Measurements from ENCODE around the gene TNFSF18. TPM values are rescaled to one million over a fixed set of nuclear protein-coding genes. Genes with fewer than 3 reads are reported as not detected.

TNFSF18 gene, protein sequence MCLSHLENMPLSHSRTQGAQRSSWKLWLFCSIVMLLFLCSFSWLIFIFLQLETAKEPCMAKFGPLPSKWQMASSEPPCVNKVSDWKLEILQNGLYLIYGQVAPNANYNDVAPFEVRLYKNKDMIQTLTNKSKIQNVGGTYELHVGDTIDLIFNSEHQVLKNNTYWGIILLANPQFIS
- under 1 TPM in 1 of 3 donors, not detected in 2; 0.18 TPM for total RNA-seq
- 0.18 TPM for total RNA-seq (2013)

DNA sequence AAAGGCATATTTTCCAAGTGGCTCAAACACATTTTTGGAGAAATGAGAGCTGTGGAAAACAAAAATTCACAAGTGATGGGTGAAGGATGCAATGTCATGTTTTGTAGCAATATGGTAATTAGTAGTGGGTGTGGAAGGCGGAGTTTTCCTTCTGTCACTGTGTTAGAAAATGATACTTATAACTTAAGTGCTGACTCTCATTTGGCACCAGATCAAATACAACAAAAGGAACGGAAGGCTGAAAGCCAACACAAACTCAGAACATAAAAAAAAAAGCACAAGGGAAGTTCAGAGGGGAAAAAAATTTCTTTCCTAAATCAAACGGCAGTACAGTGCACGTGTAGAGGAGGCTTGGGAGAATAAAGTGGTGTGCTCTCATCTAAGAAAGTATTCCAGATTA is at the start of gene TNFSF18:
TNFSF18 (minus strand) TSS at position 77 of the 400 bp plus-strand sequence; CDS start at position 32, 45 bp downstream.
- intact Hi-C loops (cut with micrococcal nuclease): no loop called here
- Histone ChIP-seq H3K9me3 (ENCODE audit: control insufficient read depth, insufficient read depth, low read length) (no peaks in the 10 kb centered on the region), H3K36me3 (ENCODE audit: control insufficient read depth, insufficient read depth, low read length) (no peaks in the 10 kb centered on the region), H3K4me3 (ENCODE audit: low read length) (no peak within 1 kb of the TSS), H3K27ac (ENCODE audit: low read length) (no peak within 1 kb of the TSS), H3K27me3 (ENCODE audit: control insufficient read depth, insufficient read depth, low read length) (no peaks in the 10 kb centered on the region), H3K4me1 (ENCODE audit: control insufficient read depth, insufficient read depth, low read length) (no peaks in the 10 kb centered on the region)
- Mint-ChIP-seq H3K4me3 (no peak within 1 kb of the TSS), H3K9me3 (no peaks in the 10 kb centered on the region), H3K27me3 (ENCODE audit: low read depth in 2 of 2) (peaks cover 3 to 5% of the 10 kb centered on the region in 2 donors), H3K4me1 (no peaks in the 10 kb centered on the region), H3K36me3 (no peaks in the 10 kb centered on the region), H3K27ac (no peak within 1 kb of the TSS)
- ATAC-seq (no peak), DNase-seq (no peak)
- TF ChIP-seq, protein P1, sequence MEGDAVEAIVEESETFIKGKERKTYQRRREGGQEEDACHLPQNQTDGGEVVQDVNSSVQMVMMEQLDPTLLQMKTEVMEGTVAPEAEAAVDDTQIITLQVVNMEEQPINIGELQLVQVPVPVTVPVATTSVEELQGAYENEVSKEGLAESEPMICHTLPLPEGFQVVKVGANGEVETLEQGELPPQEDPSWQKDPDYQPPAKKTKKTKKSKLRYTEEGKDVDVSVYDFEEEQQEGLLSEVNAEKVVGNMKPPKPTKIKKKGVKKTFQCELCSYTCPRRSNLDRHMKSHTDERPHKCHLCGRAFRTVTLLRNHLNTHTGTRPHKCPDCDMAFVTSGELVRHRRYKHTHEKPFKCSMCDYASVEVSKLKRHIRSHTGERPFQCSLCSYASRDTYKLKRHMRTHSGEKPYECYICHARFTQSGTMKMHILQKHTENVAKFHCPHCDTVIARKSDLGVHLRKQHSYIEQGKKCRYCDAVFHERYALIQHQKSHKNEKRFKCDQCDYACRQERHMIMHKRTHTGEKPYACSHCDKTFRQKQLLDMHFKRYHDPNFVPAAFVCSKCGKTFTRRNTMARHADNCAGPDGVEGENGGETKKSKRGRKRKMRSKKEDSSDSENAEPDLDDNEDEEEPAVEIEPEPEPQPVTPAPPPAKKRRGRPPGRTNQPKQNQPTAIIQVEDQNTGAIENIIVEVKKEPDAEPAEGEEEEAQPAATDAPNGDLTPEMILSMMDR (IDR thresholded peaks at IDR 0.05): no peak
- no CpG with 5 or more reads among the region's 4 CpGs for WGBS (ENCODE audit: insufficient coverage)

DNA sequence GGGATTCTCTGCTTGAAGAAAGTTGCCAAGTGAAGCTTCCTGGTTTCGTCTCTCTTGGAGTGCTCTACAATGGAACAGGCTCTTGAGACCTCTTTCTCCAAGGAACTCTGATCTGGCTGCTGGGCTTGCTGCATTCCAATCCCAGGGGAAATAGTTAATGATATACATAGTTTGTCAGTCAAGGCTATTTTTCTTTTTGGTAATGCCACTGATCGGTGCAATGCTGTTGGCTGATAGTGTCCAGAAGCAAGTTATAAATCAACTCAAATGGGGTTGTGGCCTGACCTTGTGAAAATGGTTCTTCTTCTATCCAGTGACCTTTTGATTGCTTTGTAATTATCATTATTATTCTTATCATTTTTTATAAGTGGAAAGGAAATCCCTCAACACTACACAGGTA is 48.4 kb upstream of the TNFSF18 start:
- 94% methylated on average over 2 of the region's 2 CpGs for WGBS (ENCODE audit: insufficient coverage)
- no peaks in the 10 kb centered on the region for H3K36me3 ChIP-seq (ENCODE audit: control insufficient read depth, insufficient read depth, low read length)
- H3K4me1 ChIP-seq (ENCODE audit: control insufficient read depth, insufficient read depth, low read length): no peaks in the 10 kb centered on the region
- H3K27ac Mint-ChIP-seq: no peak overlapping the region
- no peaks in the 10 kb centered on the region for H3K9me3 Mint-ChIP-seq
- no peaks in the 10 kb centered on the region for H3K4me1 Mint-ChIP-seq
- no peaks in the 10 kb centered on the region for H3K27me3 ChIP-seq (ENCODE audit: control insufficient read depth, insufficient read depth, low read length)
- H3K4me3 ChIP-seq (ENCODE audit: low read length): no peak overlapping the region
- H3K27ac ChIP-seq (ENCODE audit: low read length): no peak overlapping the region
- peaks cover 10% of the 10 kb centered on the region for H3K9me3 ChIP-seq (ENCODE audit: control insufficient read depth, insufficient read depth, low read length)
- no peak overlapping the region for H3K4me3 Mint-ChIP-seq
- DNase-seq: no peak
- intact Hi-C loops (cut with micrococcal nuclease): no loop called here
- TF ChIP-seq, protein P1 (IDR thresholded peaks at IDR 0.05): no peak
- no peaks in the 10 kb centered on the region for H3K27me3 Mint-ChIP-seq (ENCODE audit: low read depth in 2 of 2)
- no peaks in the 10 kb centered on the region for H3K36me3 Mint-ChIP-seq
- ATAC-seq: no peak

DNA sequence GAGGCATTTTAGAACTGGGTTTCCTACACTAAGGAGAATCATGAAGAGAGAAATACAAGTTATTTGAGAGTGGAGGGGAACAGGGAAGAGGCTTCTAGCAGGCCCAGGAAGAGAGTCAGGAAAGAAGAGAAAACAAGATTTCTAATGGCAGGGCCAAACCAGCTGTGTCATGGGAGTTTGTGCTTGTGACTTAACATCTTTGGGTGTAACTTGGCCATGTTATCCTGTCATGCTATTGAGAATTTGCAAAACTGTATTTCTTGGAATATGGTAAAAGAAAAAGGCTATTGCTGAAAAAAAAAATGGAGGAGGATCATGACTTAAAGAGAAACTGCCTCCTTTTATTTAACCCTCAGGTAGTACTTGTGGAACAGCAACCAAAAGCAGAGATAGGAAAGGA is 47.4 kb upstream of the TNFSF18 start:
- no peak for DNase-seq
- H3K27ac ChIP-seq (ENCODE audit: low read length): no peak overlapping the region
- no peaks in the 10 kb centered on the region for H3K36me3 ChIP-seq (ENCODE audit: control insufficient read depth, insufficient read depth, low read length)
- Mint-ChIP-seq H3K9me3 (no peaks in the 10 kb centered on the region), H3K27ac (no peak overlapping the region), H3K4me3 (no peak overlapping the region), H3K27me3 (ENCODE audit: low read depth in 2 of 2) (no peaks in the 10 kb centered on the region), H3K36me3 (no peaks in the 10 kb centered on the region), H3K4me1 (no peaks in the 10 kb centered on the region)
- H3K27me3 ChIP-seq (ENCODE audit: control insufficient read depth, insufficient read depth, low read length): no peaks in the 10 kb centered on the region
- TF ChIP-seq, protein P1 (IDR thresholded peaks at IDR 0.05): no peak
- no peak for ATAC-seq
- no peaks in the 10 kb centered on the region for H3K4me1 ChIP-seq (ENCODE audit: control insufficient read depth, insufficient read depth, low read length)
- peaks cover 2% of the 10 kb centered on the region for H3K9me3 ChIP-seq (ENCODE audit: control insufficient read depth, insufficient read depth, low read length)
- H3K4me3 ChIP-seq (ENCODE audit: low read length): no peak overlapping the region
- intact Hi-C loops (cut with micrococcal nuclease): no loop called here

- Mint-ChIP-seq H3K27me3 (ENCODE audit: low read depth in 2 of 2) (no peaks in the 10 kb centered on the region), H3K4me3 (no peak overlapping the region), H3K9me3 (no peaks in the 10 kb centered on the region), H3K4me1 (no peaks in the 10 kb centered on the region), H3K27ac (no peak overlapping the region), H3K36me3 (no peaks in the 10 kb centered on the region)
- TF ChIP-seq, protein P1 (IDR thresholded peaks at IDR 0.05): no peak
- Histone ChIP-seq H3K4me3 (ENCODE audit: low read length) (no peak overlapping the region), H3K27ac (ENCODE audit: low read length) (no peak overlapping the region), H3K4me1 (ENCODE audit: control insufficient read depth, insufficient read depth, low read length) (no peaks in the 10 kb centered on the region), H3K27me3 (ENCODE audit: control insufficient read depth, insufficient read depth, low read length) (no peaks in the 10 kb centered on the region), H3K9me3 (ENCODE audit: control insufficient read depth, insufficient read depth, low read length) (no peaks in the 10 kb centered on the region), H3K36me3 (ENCODE audit: control insufficient read depth, insufficient read depth, low read length) (no peaks in the 10 kb centered on the region)
- WGBS (ENCODE audit: insufficient coverage): 72% methylated on average over 1 of the region's 1 CpG
- intact Hi-C loops (cut with micrococcal nuclease): no loop called here
- no peak for DNase-seq
- ATAC-seq: no peak
Observed at GRCh38 chr1:173097001-173097400, 46.3 kb upstream of the TNFSF18 start.
